SK-N-SH (cell line): ENCODE measurements around the gene INF2. TPM values are rescaled to one million over a fixed set of nuclear protein-coding genes. Genes with fewer than 3 reads are reported as not detected.

Experiments
- CTCF ChIA-PET: fragments of 300-600, 350-600 bp; formaldehyde crosslinking; extraction: SDS; loops from one replicate; lab custom pipeline; 2021; lab: Yijun Ruan, JAX
- POLR2A ChIA-PET: fragments of 350-600 bp; sonication (Branson Sonifier 250); formaldehyde crosslinking; extraction: SDS; loops from one replicate; lab custom pipeline; 2020; ENCODE audit warnings: antibody characterized with exemption, inconsistent platforms; lab: Yijun Ruan, JAX
- DNase-seq: peaks from one replicate; pipeline ENCODE4 v3.0.0; 2012
- H2AFZ ChIP-seq: fragments of 200-600 bp; sonication (generic); 2 replicates; pipeline ENCODE4 v1.8.1; 2016; ENCODE audit warnings: antibody characterized with exemption, mild to moderate bottlenecking, low read depth
- H3F3A ChIP-seq: fragments of 200-600 bp; sonication (generic); replicated peaks from 2 replicates; pipeline ENCODE3; 2016; ENCODE audit warnings: antibody characterized with exemption, mild to moderate bottlenecking; ENCODE audit not compliant: insufficient read depth
- H3K27ac ChIP-seq, 2 experiments: fragments of 200-500 bp in 1 of 2; fragments of 200-600 bp in 1 of 2; sonication (Bioruptor generic) in 1 of 2; sonication (generic), shearing (Covaris generic) in 1 of 2; 2 replicates each; pipeline versions ENCODE4 v1.5.1 to v1.6.1; 2014 to 2016; ENCODE audit warnings: low read depth in 2 of 2, inconsistent platforms in 1 of 2, low read length in 1 of 2, mild to moderate bottlenecking in 1 of 2, mixed read lengths in 1 of 2
- H3K27me3 ChIP-seq: fragments of 200-600 bp; sonication (generic), shearing (Covaris generic); 2 replicates; pipeline ENCODE4 v1.6.1; 2016; ENCODE audit warnings: mixed run types; ENCODE audit not compliant: insufficient read depth
- H3K36me3 ChIP-seq, 2 experiments: fragments of 200-500 bp in 1 of 2; fragments of 200-600 bp in 1 of 2; sonication (Bioruptor generic) in 1 of 2; sonication (generic) in 1 of 2; replicated peaks in 1 of 2; 2 replicates each; pipeline versions ENCODE3 to v1.5.1; 2014 to 2016; ENCODE audit warnings: low read length in 1 of 2, mild to moderate bottlenecking in 1 of 2; ENCODE audit not compliant: insufficient read depth in 2 of 2, control insufficient read depth in 1 of 2
- H3K4me1 ChIP-seq, 2 experiments: fragments of 200-500 bp in 1 of 2; fragments of 200-600 bp in 1 of 2; sonication (Bioruptor generic) in 1 of 2; sonication (generic), shearing (Covaris generic) in 1 of 2; 2 replicates each; pipeline versions ENCODE4 v1.5.1 to v1.6.1; 2014 to 2016; ENCODE audit warnings: low read depth in 1 of 2, low read length in 1 of 2, mixed run types in 1 of 2; ENCODE audit not compliant: insufficient read depth in 2 of 2, control insufficient read depth in 1 of 2
- H3K4me2 ChIP-seq: fragments of 200-600 bp; sonication (generic), shearing (Covaris generic); 2 replicates; pipeline ENCODE4 v1.6.1; 2017; ENCODE audit warnings: mixed run types
- H3K4me3 ChIP-seq, 2 experiments: fragments of 200-500 bp in 1 of 2; fragments of 200-600 bp in 1 of 2; sonication (Bioruptor generic) in 1 of 2; sonication (generic), shearing (Covaris generic) in 1 of 2; 2 replicates each; pipeline versions ENCODE4 v1.5.1 to v1.8.1; 2014 to 2016; ENCODE audit warnings: low read depth in 2 of 2, inconsistent platforms in 1 of 2, low read length in 1 of 2, mild to moderate bottlenecking in 1 of 2, mixed read lengths in 1 of 2, moderate library complexity in 1 of 2
- H3K79me2 ChIP-seq: fragments of 200-600 bp; sonication (generic); 2 replicates; pipeline ENCODE4 v1.8.1; 2017; ENCODE audit warnings: mild to moderate bottlenecking; ENCODE audit not compliant: insufficient read depth
- H3K9ac ChIP-seq: fragments of 200-600 bp; sonication (generic); 2 replicates; pipeline ENCODE4 v1.6.1; 2017; ENCODE audit warnings: mixed run types
- H3K9me2 ChIP-seq: fragments of 200-600 bp; sonication (generic); 2 replicates; pipeline ENCODE4 v1.6.1; 2017; ENCODE audit warnings: mixed run types
- H3K9me3 ChIP-seq: fragments of 200-600 bp; sonication (generic); 2 replicates; pipeline ENCODE4 v1.6.1; 2017; ENCODE audit warnings: mixed run types, mild to moderate bottlenecking, moderate library complexity
- H4K20me1 ChIP-seq: fragments of 200-600 bp; sonication (generic); 2 replicates; pipeline ENCODE4 v1.6.1; 2017; ENCODE audit warnings: mild to moderate bottlenecking, mixed run types; ENCODE audit not compliant: insufficient read depth
- CHD2 ChIP-seq: fragments of 150-350 bp; IDR thresholded peaks from 2 replicates; pipeline ENCODE4 v1.6.1; 2018; ENCODE audit warnings: low read length; ENCODE audit not compliant: partially characterized antibody
- ELF1 ChIP-seq: IDR thresholded peaks from 2 replicates; pipeline ENCODE4 v1.4.0; 2012
- FOSL2 ChIP-seq: IDR thresholded peaks from 2 replicates; pipeline ENCODE4 v1.4.0; 2012; ENCODE audit warnings: low read depth, mild to moderate bottlenecking, moderate library complexity, borderline replicate concordance
- FOXM1 ChIP-seq: IDR thresholded peaks from 2 replicates; pipeline ENCODE4 v1.4.0; 2012; ENCODE audit warnings: low read depth, mild to moderate bottlenecking
- GABPA ChIP-seq: IDR thresholded peaks from 2 replicates; pipeline ENCODE4 v1.4.0; 2012; ENCODE audit warnings: low read depth, mild to moderate bottlenecking
- IRF3 ChIP-seq: fragments of 150-350 bp; IDR thresholded peaks from 2 replicates; pipeline ENCODE4 v1.6.1; 2016; ENCODE audit warnings: mild to moderate bottlenecking, low read depth, low read length
- JUND ChIP-seq: IDR thresholded peaks from 2 replicates; pipeline ENCODE4 v1.4.0; 2012
- MAX ChIP-seq: IDR thresholded peaks from 2 replicates; pipeline ENCODE4 v1.4.0; 2012; ENCODE audit warnings: low read depth
- MXI1 ChIP-seq: IDR thresholded peaks from 2 replicates; pipeline ENCODE4 v1.6.1; 2012; ENCODE audit warnings: mild to moderate bottlenecking, low read depth, low read length, improper control_type of control experiment
- NFIC ChIP-seq: IDR thresholded peaks from 2 replicates; pipeline ENCODE4 v1.4.0; 2012; ENCODE audit warnings: borderline replicate concordance
- REST ChIP-seq: IDR thresholded peaks from 2 replicates; pipeline ENCODE4 v1.6.1; 2012; ENCODE audit warnings: mild to moderate bottlenecking, low read depth, low read length, moderate library complexity
- RXRA ChIP-seq: IDR thresholded peaks from 2 replicates; pipeline ENCODE4 v1.4.0; 2012; ENCODE audit warnings: low read depth, mild to moderate bottlenecking, borderline replicate concordance
- SMC3 ChIP-seq: IDR thresholded peaks from 2 replicates; pipeline ENCODE4 v1.6.1; 2012; ENCODE audit warnings: low read depth, low read length, improper control_type of control experiment
- TEAD4 ChIP-seq: IDR thresholded peaks from 2 replicates; pipeline ENCODE4 v1.4.0; 2012; ENCODE audit warnings: mild to moderate bottlenecking, borderline replicate concordance; ENCODE audit not compliant: insufficient read depth
- ZBTB33 ChIP-seq: IDR thresholded peaks from 2 replicates; pipeline ENCODE4 v1.4.0; 2012; ENCODE audit warnings: low read depth, borderline replicate concordance
- WGBS: methylation state at CpG from one replicate; pipeline ENCODE4 v1.1.6; 2017; ENCODE audit warnings: low lambda C conversion rate; 5-methylcytosine and 5-hydroxymethylcytosine counted together
- polyA plus RNA-seq, 3 experiments: library from polyadenylated mRNA; depleted of rRNA; stranded (reverse); fragments of >200 nt; gene quantifications; 2 replicates each; pipeline ENCODE4 v1.2.3, GENCODE V29; 2012

The INF2 gene
- polyA plus RNA-seq, 1 of the 3 experiments (the other 2 are of a cell fraction) = 32.5 TPM

GRCh38 chr14:104693482-104694431 is 4.3 kb downstream of the INF2 start:
- WGBS = 91% methylated on average over 11 of the region's 26 CpGs
- no peak overlapping the region for H2AFZ ChIP-seq
- peaks cover 3% of the 10 kb centered on the region for H3F3A ChIP-seq
- no peaks in the 10 kb centered on the region for H3K27me3 ChIP-seq
- no peaks in the 10 kb centered on the region for H3K9me3 ChIP-seq
- peaks cover 83% of the 10 kb centered on the region for H3K79me2 ChIP-seq
- peaks cover 3 to 16% of the 10 kb centered on the region in 2 experiments for H3K36me3 ChIP-seq
- ChIA-PET POLR2A (no interaction called here), CTCF (interaction anchor here (0.6 to 6.3 kb wide), 4 partner anchors 15 to 599 kb away, joined by 3 to 33 read pairs (median 4); no protein-coding TSS in a partner anchor)
- H3K4me2 ChIP-seq = no peak overlapping the region
- peaks cover 7 to 41% of the 10 kb centered on the region in 2 experiments; a peak in 3 of 4 replicates for H3K4me1 ChIP-seq
- no peak overlapping the region for H3K4me3 ChIP-seq
- no peak overlapping the region for H3K9ac ChIP-seq
- peaks cover 74% of the 10 kb centered on the region for H4K20me1 ChIP-seq
- TF ChIP-seq ZBTB33 = no peak
- TF ChIP-seq JUND = no peak
- no peak for TF ChIP-seq ELF1
- no peak for TF ChIP-seq FOXM1
- TF ChIP-seq TEAD4 = no peak
- no peak for TF ChIP-seq CHD2
- no peak for TF ChIP-seq NFIC
- no peaks in the 10 kb centered on the region for H3K9me2 ChIP-seq
- H3K27ac ChIP-seq = peak overlapping the region in 1 of 2 experiments; percentile 73; a peak in 1 of 4 replicates
- no peak for DNase-seq

- Histone ChIP-seq H3K9ac (no peak overlapping the region), H3F3A (no peaks in the 10 kb centered on the region), H2AFZ (no peak overlapping the region), H3K4me3 (no peak overlapping the region), H4K20me1 (peaks cover 82% of the 10 kb centered on the region), H3K27ac (peak overlapping the region in 1 of 2 experiments; percentile 73; a peak in 1 of 4 replicates), H3K9me2 (no peaks in the 10 kb centered on the region), H3K79me2 (peaks cover 89% of the 10 kb centered on the region), H3K36me3 (peaks cover 3 to 16% of the 10 kb centered on the region in 2 experiments), H3K27me3 (no peaks in the 10 kb centered on the region), H3K4me2 (no peak overlapping the region), H3K9me3 (no peaks in the 10 kb centered on the region), H3K4me1 (peaks cover 7 to 37% of the 10 kb centered on the region in 2 experiments; a peak in 3 of 4 replicates)
- TF ChIP-seq REST = no peak
- TF ChIP-seq JUND = no peak
- TF ChIP-seq MXI1 = no peak
- no peak for TF ChIP-seq SMC3
- no peak for TF ChIP-seq GABPA
- no peak for TF ChIP-seq FOSL2
- TF ChIP-seq MAX = no peak
- no peak for TF ChIP-seq NFIC
- no peak for TF ChIP-seq IRF3
- no peak for TF ChIP-seq ZBTB33
- no peak for TF ChIP-seq RXRA
- ChIA-PET CTCF (interaction anchor here (0.6 to 6.3 kb wide), 4 partner anchors 14 to 600 kb away, joined by 3 to 33 read pairs (median 4); no protein-coding TSS in a partner anchor), POLR2A (no interaction called here)
- 90% methylated on average over 9 of the region's 15 CpGs for WGBS
- DNase-seq = no peak
Measured at GRCh38 chr14:104694475-104694950, 5.1 kb downstream of the INF2 start.
